ENCODE data around the gene NSF.

Gene NSF

GRCh38 chr17:46776298-46777005 is 186.0 kb downstream of the NSF start:
- TF ChIP-seq CTCF (IDR thresholded peaks at IDR 0.05): no peak
- Histone ChIP-seq H3K9me3 (no peaks in the 10 kb centered on the region), H3K4me3 (ENCODE audit: low read depth in 1 of 2, low read length in 1 of 2) (no peak overlapping the region), H3K4me1 (ENCODE audit: control insufficient read depth in 1 of 2, insufficient read depth in 1 of 2, low read depth in 1 of 2, low read length in 1 of 2) (peaks cover 5 to 7% of the 10 kb centered on the region in 2 experiments), H3K27ac (no peak overlapping the region), H3K27me3 (peaks cover 76% of the 10 kb centered on the region), H3K36me3 (no peaks in the 10 kb centered on the region)

DNA sequence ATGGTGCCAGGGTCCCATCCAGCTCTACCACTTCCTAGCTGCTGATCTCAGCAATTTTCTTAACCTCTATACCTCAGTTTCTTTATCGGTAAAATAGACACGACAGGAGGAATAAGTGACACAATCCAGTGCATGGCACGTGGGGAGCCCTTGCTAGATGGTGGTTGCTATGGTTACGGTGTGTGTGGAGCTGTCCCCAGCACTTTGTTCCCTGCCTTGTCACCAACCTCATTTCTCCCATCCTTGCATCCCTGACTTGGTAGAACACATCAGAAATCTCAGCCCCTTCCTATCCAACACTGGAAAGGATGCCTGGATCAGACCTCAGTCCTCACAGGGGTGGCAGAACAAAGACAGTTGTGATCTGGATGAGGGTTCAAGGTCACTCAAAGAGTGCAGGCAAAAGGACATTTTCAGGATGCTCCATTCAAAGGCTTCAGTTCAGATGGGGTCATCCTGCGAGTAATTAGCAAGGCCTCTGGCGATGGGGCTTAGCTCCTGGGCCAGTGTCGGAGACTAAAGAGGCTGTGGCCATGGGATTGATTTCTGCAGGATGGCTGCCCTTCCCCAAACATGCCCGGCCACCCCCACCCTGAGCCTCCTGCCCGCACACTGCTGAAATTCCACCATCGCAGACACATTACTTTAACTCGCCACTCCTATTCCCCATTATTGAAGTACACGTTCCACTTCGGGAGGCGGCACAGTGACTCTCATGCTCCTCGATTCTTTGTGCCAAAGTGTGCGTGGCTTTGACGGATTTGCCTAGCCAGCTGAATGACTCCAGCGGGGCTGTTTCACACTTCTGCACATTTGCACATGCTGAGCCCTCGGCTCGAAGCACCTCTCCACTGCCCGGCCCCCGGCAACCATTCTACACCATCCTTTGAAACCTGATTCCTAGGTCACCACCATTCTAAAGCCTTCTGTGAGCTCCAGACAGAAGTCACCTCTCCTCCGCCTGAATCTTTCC is 187.8 kb downstream of the NSF start:
- Histone ChIP-seq H3K36me3 (no peaks in the 10 kb centered on the region), H3K9me3 (no peaks in the 10 kb centered on the region), H3K4me3 (ENCODE audit: low read depth in 1 of 2, low read length in 1 of 2) (no peak overlapping the region), H3K27ac (no peak overlapping the region), H3K4me1 (ENCODE audit: control insufficient read depth in 1 of 2, insufficient read depth in 1 of 2, low read depth in 1 of 2, low read length in 1 of 2) (no peaks in the 10 kb centered on the region), H3K27me3 (peaks cover 60% of the 10 kb centered on the region)
- TF ChIP-seq CTCF (IDR thresholded peaks at IDR 0.05): no peak

DNA sequence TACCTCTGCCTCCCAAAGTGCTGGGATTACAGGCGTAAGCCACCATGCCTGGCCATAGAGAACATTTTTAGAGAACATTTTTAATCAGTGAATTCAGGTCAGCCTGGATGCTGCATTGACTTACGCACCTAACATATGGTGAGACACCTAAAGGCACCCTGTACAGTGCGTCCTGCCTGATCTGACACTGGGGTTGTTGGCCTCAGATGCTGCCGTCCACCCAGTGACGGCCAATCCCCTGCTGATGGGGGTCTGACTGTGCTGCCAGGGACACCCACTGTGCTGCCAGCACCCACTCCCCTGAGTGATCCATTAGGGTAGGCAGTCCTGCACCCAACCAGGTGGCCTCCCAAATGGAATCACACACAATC is 189.5 kb downstream of the NSF start:
- H3K9me3 ChIP-seq: no peaks in the 10 kb centered on the region
- TF ChIP-seq CTCF (IDR thresholded peaks at IDR 0.05): no peak
- H3K4me1 ChIP-seq (ENCODE audit: control insufficient read depth in 1 of 2, insufficient read depth in 1 of 2, low read depth in 1 of 2, low read length in 1 of 2): no peaks in the 10 kb centered on the region
- no peaks in the 10 kb centered on the region for H3K36me3 ChIP-seq
- peaks cover 43% of the 10 kb centered on the region for H3K27me3 ChIP-seq
- no peak overlapping the region for H3K27ac ChIP-seq
- H3K4me3 ChIP-seq (ENCODE audit: low read depth in 1 of 2, low read length in 1 of 2): no peak overlapping the region

- Histone ChIP-seq H3K36me3 (no peaks in the 10 kb centered on the region), H3K27me3 (peaks cover 20% of the 10 kb centered on the region), H3K27ac (no peak overlapping the region), H3K4me1 (ENCODE audit: control insufficient read depth in 1 of 2, insufficient read depth in 1 of 2, low read depth in 1 of 2, low read length in 1 of 2) (no peaks in the 10 kb centered on the region), H3K4me3 (ENCODE audit: low read depth in 1 of 2, low read length in 1 of 2) (no peak overlapping the region), H3K9me3 (no peaks in the 10 kb centered on the region)
- no peak for TF ChIP-seq CTCF (IDR thresholded peaks at IDR 0.05)
These were observed 191.9 kb downstream of the NSF start for GRCh38 chr17:46782250-46782953.

- no peaks in the 10 kb centered on the region for H3K9me3 ChIP-seq
- no peaks in the 10 kb centered on the region for H3K4me1 ChIP-seq (ENCODE audit: control insufficient read depth in 1 of 2, insufficient read depth in 1 of 2, low read depth in 1 of 2, low read length in 1 of 2)
- H3K27me3 ChIP-seq: peaks cover 13% of the 10 kb centered on the region
- H3K4me3 ChIP-seq (ENCODE audit: low read depth in 1 of 2, low read length in 1 of 2): no peak overlapping the region
- TF ChIP-seq CTCF (IDR thresholded peaks at IDR 0.05): no peak
- H3K27ac ChIP-seq: no peak overlapping the region
- no peaks in the 10 kb centered on the region for H3K36me3 ChIP-seq
These were observed 192.6 kb downstream of the NSF start for GRCh38 chr17:46783031-46783593.
